ENCODE data around the gene RNF8. TPM values are rescaled to one million over a fixed set of nuclear protein-coding genes. Genes with fewer than 3 reads are reported as not detected.

RNF8 gene
- total RNA-seq (2022; extraction: Qiagen RNA extraction; ENCODE audit: low read depth) = 22.1 to 37.2 TPM (median 22.7 TPM) in 5 replicates

GRCh38 chr6:37353761-37354525, at the start of gene RNF8:
TSS of gene RNF8 (plus strand) at chr6:37353983. CDS start at chr6:37354165, 182 bp downstream.

DNA sequence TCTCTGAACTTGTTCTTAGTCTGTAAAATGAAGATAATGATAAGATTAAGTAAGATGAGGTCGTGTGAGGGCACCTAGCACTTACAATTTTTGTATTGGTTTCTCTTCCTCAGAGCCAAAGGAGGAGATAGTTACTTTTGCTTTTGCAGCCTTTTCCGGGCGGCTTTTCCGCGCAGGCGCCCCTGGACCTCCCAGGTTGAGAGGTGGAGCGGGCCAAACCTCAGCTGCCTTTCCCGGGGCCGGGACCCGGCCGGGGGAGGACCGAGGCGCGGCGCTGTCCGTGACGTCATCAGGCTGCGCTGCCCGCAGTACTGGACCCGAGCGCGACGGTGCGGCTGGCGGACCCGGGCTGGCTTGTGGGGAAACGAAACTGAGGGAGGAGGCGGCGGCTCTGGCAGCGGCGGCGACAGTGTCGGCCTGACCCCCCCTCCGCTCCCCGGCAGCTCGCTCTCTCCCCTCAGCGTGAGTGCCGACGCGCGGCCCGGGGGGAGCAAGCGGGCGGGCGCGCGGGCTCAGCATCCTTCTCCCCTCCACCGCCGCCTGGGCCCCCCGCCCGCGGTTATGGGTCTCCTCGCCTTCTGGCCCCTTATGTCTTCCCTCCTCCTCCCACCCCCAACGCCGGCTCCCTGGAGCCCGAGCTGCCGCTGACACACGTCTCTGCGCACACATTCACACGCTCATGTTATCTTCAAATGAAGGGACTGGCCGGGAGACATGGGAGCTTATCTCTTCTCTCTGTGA, 79.3 kb downstream of the RNF8 start, which contains the start of gene CMTR1:
CMTR1 (plus strand) TSS at position 306 of the 741 bp plus-strand sequence. CDS start 2,409 bp downstream, outside the sequence.

Other genes with a start within 250 kb of the RNF8 start
- 9.6 to 18.5 TPM (median 15.3 TPM) in 5 replicates for gene PIM1, start 183.8 kb upstream of the RNF8 start, total RNA-seq (2022; extraction: Qiagen RNA extraction; ENCODE audit: low read depth)
- gene TBC1D22B, start 96.2 kb upstream of the RNF8 start, total RNA-seq (2022; extraction: Qiagen RNA extraction; ENCODE audit: low read depth) = 5.2 to 6.9 TPM (median 5.8 TPM) in 5 replicates
- gene TMEM217, start 95.8 kb upstream of the RNF8 start, total RNA-seq (2022; extraction: Qiagen RNA extraction; ENCODE audit: low read depth) = 0.19 to 1.5 TPM (median 0.76 TPM) in 5 replicates
- 13.7 to 17.6 TPM (median 16.5 TPM) in 5 replicates for gene CMTR1, start 79.2 kb downstream of the RNF8 start, total RNA-seq (2022; extraction: Qiagen RNA extraction; ENCODE audit: low read depth)
- gene CCDC167, start 145.9 kb downstream of the RNF8 start, total RNA-seq (2022; extraction: Qiagen RNA extraction; ENCODE audit: low read depth) = 39.4 to 58.5 TPM (median 45.5 TPM) in 5 replicates

All from A549 treated with ZK216348 at 1 μM for 4 hours (cell line).